GM23248 (cell line): ENCODE measurements around the gene TTC21B.

ENCODE experiments used
- EZH2 ChIP-seq: fragments of 200-600 bp; sonication (generic); IDR thresholded peaks from 2 replicates; pipeline ENCODE4 v1.6.1; 2018; ENCODE audit warnings: antibody characterized with exemption, mild to moderate bottlenecking; ENCODE audit not compliant: insufficient read depth, poor library complexity, severe bottlenecking
- EZH2phosphoT487 ChIP-seq: fragments of 200-600 bp; sonication (generic); IDR thresholded peaks from 2 replicates; pipeline ENCODE4 v1.6.1; 2018; ENCODE audit warnings: antibody characterized with exemption, moderate library complexity, mild to moderate bottlenecking, low read depth; ENCODE audit not compliant: insufficient read depth

DNA sequence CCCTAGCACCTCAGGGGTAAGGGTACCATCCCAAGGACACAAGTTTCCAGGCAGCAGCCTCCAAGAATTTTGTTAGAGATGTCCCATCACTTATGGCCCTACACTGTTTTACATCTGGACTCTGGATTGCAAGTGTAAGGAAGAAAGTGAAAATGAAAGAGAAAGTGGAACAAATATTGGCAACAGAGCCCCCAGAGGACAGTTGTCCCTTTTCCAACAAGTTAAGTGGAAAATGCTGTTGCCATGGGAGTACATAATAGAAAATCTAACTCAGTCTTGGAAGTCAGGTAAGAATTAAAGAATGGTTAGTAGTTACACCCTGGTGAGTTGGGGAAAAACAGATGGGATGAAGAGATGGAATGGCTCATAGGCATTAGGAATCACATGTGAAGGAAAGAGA lies 50.6 kb downstream of the TTC21B start:
- TF ChIP-seq EZH2, result no peak
- TF ChIP-seq EZH2phosphoT487, result no peak
